ENCODE measurements around the gene POLR1B. TPM values are rescaled to one million over a fixed set of nuclear protein-coding genes. Genes with fewer than 3 reads are reported as not detected.

Gene POLR1B
- total RNA-seq, 1 experiment from 2014 or later: 51.2 TPM

GRCh38 chr2:112601754-112602153 lies 59.5 kb downstream of the POLR1B start:
- ATAC-seq (no peak), DNase-seq (ENCODE audit: low spot score) (no peak)
- TF ChIP-seq GTF2I (CRISPR knock-in tag; conservative IDR thresholded peaks at IDR 0.05) (no peak), SOX15 (CRISPR knock-in tag; IDR thresholded peaks at IDR 0.05) (no peak), ZNF138 (CRISPR knock-in tag; conservative IDR thresholded peaks at IDR 0.05) (no peak), ZNF425 (CRISPR knock-in tag; conservative IDR thresholded peaks at IDR 0.05) (no peak), STAT6 (CRISPR knock-in tag; conservative IDR thresholded peaks at IDR 0.05; ENCODE audit: low read depth) (no peak), ZNF263 (CRISPR knock-in tag; IDR thresholded peaks at IDR 0.05; ENCODE audit: low read depth) (no peak), ZNF671 (CRISPR knock-in tag; IDR thresholded peaks at IDR 0.05) (no peak), IRF2 (CRISPR knock-in tag; IDR thresholded peaks at IDR 0.05; ENCODE audit: borderline replicate concordance, low read depth) (no peak), MAX (CRISPR knock-in tag; IDR thresholded peaks at IDR 0.05) (no peak), RELA (CRISPR knock-in tag; IDR thresholded peaks at IDR 0.05; ENCODE audit: borderline replicate concordance) (no peak)
- peaks cover 4% of the 10 kb centered on the region; the same call in 1 of the 2 replicates for H3K4me1 Mint-ChIP-seq
- ChIA-PET CTCF (interaction anchor here (0.7 to 5.9 kb wide), 3 partner anchors 21 to 124 kb away, joined by 3 to 51 read pairs (median 5); no protein-coding TSS in a partner anchor), POLR2A (no interaction called here)
- no peak overlapping the region for H3K27ac Mint-ChIP-seq
- peaks cover 6% of the 10 kb centered on the region; the same call in 1 of the 2 replicates for H3K9me3 Mint-ChIP-seq
- H3K4me3 Mint-ChIP-seq: no peak overlapping the region
- H3K27me3 Mint-ChIP-seq (ENCODE audit: low read depth): no peaks in the 10 kb centered on the region; the same call in 1 of the 2 replicates
- no peaks in the 10 kb centered on the region for H3K36me3 Mint-ChIP-seq

- ChIA-PET POLR2A (no interaction called here), CTCF (interaction anchor here (0.6 to 5.9 kb wide), 3 partner anchors 20 to 123 kb away, joined by 4 to 51 read pairs (median 5); no protein-coding TSS in a partner anchor)
- Mint-ChIP-seq H3K4me1 (peaks cover 4% of the 10 kb centered on the region; the same call in 1 of the 2 replicates), H3K4me3 (no peak overlapping the region), H3K9me3 (no peaks in the 10 kb centered on the region), H3K36me3 (no peaks in the 10 kb centered on the region), H3K27ac (no peak overlapping the region), H3K27me3 (ENCODE audit: low read depth) (no peaks in the 10 kb centered on the region; the same call in 1 of the 2 replicates)
- TF ChIP-seq PRRX2 (CRISPR knock-in tag; IDR thresholded peaks at IDR 0.05) (no peak), CDX4 (CRISPR knock-in tag; IDR thresholded peaks at IDR 0.05; ENCODE audit: borderline replicate concordance) (no peak), NFYB (CRISPR knock-in tag; conservative IDR thresholded peaks at IDR 0.05; ENCODE audit: low read depth) (no peak), TEAD4 (CRISPR knock-in tag; IDR thresholded peaks at IDR 0.05) (no peak), USF2 (CRISPR knock-in tag; IDR thresholded peaks at IDR 0.05) (no peak), HMGA2 (CRISPR knock-in tag; IDR thresholded peaks at IDR 0.05) (no peak), AR (CRISPR knock-in tag; IDR thresholded peaks at IDR 0.05) (no peak), GTF2I (CRISPR knock-in tag; conservative IDR thresholded peaks at IDR 0.05) (no peak), SMAD4 (CRISPR knock-in tag; IDR thresholded peaks at IDR 0.05) (no peak), ATF3 (CRISPR knock-in tag; conservative IDR thresholded peaks at IDR 0.05) (no peak), NFE2L1 (CRISPR knock-in tag; IDR thresholded peaks at IDR 0.05) (no peak), USF1 (CRISPR knock-in tag; IDR thresholded peaks at IDR 0.05) (no peak), FOXP4 (CRISPR knock-in tag; IDR thresholded peaks at IDR 0.05) (no peak)
- DNase-seq (ENCODE audit: low spot score) (no peak), ATAC-seq (no peak)
These were observed 60.7 kb downstream of the POLR1B start for GRCh38 chr2:112602917-112603316.
